ENCODE measurements around the gene MRGPRD. TPM values are rescaled to one million over a fixed set of nuclear protein-coding genes. Genes with fewer than 3 reads are reported as not detected.

MRGPRD gene
- polyA plus RNA-seq, 1 donor = not detected

DNA sequence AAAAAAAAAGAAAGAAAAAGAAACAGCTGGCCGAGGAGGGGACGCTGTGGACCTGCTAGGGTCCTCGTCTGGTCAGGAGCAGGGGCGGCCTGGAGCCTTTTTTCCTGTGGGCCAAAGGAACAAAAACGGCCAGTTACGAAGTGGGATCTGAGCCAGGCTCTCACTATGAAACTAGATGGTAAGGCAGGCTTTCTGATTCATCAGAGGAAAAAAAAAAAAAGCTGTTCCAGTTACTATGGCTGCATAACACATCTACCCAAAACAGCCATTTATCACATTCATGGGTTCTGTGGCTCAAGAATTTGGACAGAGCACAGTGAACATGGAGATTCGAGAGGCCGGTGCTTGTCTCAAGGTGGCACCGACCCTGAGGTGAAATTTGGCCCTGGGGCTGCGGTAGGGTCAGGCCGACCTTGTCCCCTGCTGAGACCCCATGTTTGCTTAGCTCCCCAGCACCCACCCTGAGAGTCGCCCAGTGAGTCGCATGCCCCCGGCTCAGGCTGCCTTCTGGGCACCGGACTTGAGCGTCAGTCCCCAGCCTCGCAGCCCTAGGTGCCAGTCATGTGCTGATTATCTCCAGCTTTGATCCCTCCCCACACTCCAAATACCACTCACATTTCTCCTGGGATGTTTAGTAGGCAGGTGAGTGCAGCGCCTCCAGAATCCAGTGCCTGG lies 34.2 kb downstream of the MRGPRD start:
- peak; percentile 64 for DNase-seq

DNA sequence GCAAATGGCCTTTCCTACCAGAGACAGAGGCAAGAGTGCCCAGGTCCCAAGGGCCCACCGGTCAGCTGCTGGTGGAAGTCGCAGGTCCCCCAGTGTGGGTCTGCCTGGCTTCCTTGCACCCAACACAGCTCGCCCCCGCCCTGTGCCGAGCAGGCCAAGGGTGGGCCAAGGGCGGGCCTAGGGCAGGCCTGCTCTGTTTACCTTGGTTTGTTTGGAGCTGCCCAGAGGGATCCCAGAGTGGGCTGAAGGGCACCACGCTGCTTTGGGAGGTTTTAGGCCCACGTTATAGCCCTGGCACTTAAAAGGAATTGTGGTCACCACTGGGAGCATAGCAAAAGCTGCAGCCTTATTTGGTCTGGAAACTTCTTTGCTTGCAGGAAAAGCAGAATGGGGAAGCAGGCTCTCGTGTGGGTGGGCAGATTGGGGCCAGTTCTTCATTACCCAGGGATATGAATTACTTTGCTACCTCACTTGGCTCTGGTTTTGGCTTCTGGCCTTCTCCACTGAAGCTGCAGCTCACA lies 38.0 kb downstream of the MRGPRD start:
- no peak for DNase-seq

GRCh38 chr11:68942095-68942620 lies 38.6 kb downstream of the MRGPRD start:
- no peak for DNase-seq

GRCh38 chr11:68941324-68942094 lies 39.3 kb downstream of the MRGPRD start:
- no peak for DNase-seq

DNA sequence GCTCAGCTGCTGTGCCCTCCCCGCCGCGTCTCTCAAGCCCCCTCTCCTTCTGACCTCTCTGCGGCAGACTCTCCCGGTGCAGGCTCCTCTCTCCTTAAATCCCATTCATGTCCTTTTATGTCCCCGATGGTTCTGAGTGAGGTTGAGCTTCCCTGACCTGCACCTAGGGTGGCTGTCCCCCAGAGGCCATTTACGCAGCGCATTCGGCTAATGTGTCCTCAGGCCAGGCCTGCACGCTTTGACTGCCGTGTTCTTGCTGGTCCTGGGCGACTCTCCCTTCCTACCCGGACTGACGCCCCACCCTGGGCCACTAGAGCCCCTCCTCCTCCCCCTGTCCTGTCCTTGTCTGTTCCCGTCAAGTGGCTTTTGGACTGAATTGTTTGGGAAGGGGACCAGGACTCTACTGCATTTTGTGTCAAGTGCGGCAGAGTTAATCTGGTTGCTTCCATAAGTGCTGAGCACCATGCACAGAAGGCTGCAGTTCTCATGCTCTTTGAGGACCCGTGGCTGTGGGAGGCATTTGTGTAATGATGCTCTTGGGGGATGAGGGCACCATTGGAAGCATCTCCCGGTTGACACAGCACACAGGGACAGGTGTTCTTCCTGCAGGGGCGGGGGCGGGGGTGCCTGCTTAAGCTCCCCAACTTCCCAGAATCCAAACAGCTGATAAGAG lies 40.0 kb downstream of the MRGPRD start:
- no peak for DNase-seq

- no peak for DNase-seq
These were observed 40.9 kb downstream of the MRGPRD start for GRCh38 chr11:68939583-68940555.

- no peak for DNase-seq
These were observed 41.8 kb downstream of the MRGPRD start for GRCh38 chr11:68938816-68939582.

- DNase-seq = no peak
These were observed 42.7 kb downstream of the MRGPRD start for GRCh38 chr11:68938088-68938487.

- no peak for DNase-seq
These were observed 43.8 kb downstream of the MRGPRD start for GRCh38 chr11:68936676-68937620.

DNA sequence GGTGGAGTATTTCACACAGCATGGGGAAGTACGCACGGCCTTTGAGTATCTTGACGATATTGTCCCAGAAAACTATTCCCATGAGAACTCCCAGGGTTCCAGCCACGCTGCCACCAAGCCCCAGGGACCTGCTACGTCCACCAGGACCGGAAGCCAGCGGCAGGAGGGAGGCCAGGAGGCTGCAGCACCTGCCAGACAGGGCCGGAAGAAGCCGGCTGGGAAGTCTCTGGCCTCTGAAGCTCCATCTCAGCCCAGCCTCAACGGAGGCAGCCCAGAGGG lies 44.5 kb downstream of the MRGPRD start:
- DNase-seq = no peak

DNA sequence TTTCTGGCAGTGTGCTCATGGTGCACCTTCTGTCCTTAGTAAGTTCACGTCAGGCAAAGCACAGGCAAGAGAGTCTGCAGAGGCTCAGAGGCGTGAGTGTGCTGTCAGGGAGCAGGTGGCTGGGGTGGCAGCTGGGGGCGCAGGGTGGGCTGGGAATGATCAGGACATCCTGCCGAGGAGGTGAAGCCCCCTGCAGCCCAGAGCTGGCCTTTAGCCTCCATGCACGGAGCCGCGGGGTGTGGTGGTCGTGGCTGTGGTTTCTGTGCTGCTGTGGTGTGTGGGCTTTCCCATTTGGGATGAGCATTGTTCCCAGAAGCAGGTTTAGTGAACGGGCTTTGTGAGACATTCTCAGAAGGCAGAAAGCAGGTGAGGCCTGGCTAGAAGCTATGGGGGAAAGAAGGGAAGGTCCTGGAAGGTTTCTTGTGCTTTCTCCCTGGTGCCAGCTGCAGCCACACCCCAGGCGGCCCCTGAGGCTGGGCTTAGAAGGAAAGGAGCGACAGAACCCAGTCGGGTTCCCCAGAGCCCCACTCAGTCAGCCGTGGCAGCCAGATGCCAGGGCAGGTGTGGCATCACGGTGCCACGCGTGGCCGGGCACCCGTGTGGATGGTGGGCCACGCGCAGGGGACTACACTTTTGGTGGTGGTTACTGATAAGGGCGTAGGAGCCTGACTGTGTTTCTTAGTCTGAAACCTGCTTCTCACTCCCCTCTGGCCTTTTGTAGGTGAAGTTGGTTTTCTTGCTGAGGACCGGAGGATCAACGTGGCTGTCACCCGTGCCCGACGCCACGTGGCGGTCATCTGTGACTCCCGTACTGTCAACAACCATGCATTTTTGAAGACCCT lies 45.0 kb downstream of the MRGPRD start:
- no peak for DNase-seq

GRCh38 chr11:68935066-68935465 lies 45.7 kb downstream of the MRGPRD start:
- no peak for DNase-seq

GRCh38 chr11:68934666-68935065 lies 46.1 kb downstream of the MRGPRD start:
- DNase-seq = no peak

- DNase-seq = no peak
These were observed 46.5 kb downstream of the MRGPRD start for GRCh38 chr11:68934321-68934645.

- no peak for DNase-seq
These were observed 47.0 kb downstream of the MRGPRD start for GRCh38 chr11:68933605-68934320.

GRCh38 chr11:68932933-68933577 lies 47.7 kb downstream of the MRGPRD start:
- DNase-seq = no peak

GRCh38 chr11:68932358-68932757 lies 48.4 kb downstream of the MRGPRD start:
- no peak for DNase-seq

DNA sequence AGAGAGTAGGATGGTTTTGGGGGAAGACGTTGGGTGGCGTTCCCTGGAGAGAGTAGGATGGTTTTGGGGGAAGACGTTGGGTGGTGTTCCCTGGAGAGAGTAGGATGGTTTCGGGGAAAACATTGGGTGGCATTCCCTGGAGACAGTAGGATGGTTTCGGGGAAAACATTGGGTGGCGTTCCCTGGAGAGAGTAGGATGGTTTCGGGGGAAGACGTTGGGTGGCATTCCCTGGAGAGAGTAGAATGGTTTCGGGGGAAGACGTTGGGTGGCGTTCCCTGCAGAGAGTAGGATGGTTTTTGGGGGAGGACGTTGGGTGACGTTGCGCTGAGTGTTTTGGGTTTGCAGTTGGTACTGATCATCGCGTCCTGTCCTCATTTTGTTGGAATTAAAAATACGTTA lies 48.9 kb downstream of the MRGPRD start:
- no peak for DNase-seq

All from left kidney (tissue), 2 donors.